Measurements from ENCODE around the gene SELENOK. TPM values are rescaled to one million over a fixed set of nuclear protein-coding genes. Genes with fewer than 3 reads are reported as not detected.
A peak's percentile ranks its signal among the peaks of the same experiment; 100 is the strongest.

The SELENOK gene
- total RNA-seq, 4 donors from 2014 or later = 36.5 to 48.1 (median 45.4) TPM

DNA sequence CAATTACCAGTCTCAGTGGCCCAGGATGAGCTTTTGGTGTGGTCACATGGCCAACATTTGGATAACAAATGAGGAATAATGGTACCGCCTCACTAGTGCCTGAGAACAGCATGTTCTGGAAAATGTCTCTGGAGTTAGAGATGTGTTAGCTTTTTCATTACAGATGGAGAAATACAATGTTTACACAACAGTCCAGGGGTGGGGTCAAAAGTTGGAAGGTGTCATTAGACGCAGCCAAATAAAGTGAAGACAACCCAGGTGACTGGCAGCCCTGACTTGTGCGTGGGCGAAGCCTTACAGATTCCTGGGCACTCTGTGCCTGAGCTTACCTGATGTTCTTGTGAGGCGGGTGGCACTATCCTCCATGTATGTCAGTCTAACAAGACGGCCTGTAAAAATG lies 32.5 kb downstream of the SELENOK start:
- no peaks in the 10 kb centered on the region for H3K9me3 ChIP-seq
- H3K36me3 ChIP-seq = peaks cover 30% of the 10 kb centered on the region
- no peak overlapping the region for H3K27ac ChIP-seq
- 89% methylated on average over 6 of the region's 6 CpGs for WGBS
- no peaks in the 10 kb centered on the region for H3K27me3 ChIP-seq
- no peak for DNase-seq (ENCODE audit: low spot score in 2 of 2)
- TF ChIP-seq POLR2AphosphoS5 (IDR thresholded peaks at IDR 0.05) = no peak
- no peak for TF ChIP-seq EP300 (IDR thresholded peaks at IDR 0.05)
- TF ChIP-seq, protein P1, sequence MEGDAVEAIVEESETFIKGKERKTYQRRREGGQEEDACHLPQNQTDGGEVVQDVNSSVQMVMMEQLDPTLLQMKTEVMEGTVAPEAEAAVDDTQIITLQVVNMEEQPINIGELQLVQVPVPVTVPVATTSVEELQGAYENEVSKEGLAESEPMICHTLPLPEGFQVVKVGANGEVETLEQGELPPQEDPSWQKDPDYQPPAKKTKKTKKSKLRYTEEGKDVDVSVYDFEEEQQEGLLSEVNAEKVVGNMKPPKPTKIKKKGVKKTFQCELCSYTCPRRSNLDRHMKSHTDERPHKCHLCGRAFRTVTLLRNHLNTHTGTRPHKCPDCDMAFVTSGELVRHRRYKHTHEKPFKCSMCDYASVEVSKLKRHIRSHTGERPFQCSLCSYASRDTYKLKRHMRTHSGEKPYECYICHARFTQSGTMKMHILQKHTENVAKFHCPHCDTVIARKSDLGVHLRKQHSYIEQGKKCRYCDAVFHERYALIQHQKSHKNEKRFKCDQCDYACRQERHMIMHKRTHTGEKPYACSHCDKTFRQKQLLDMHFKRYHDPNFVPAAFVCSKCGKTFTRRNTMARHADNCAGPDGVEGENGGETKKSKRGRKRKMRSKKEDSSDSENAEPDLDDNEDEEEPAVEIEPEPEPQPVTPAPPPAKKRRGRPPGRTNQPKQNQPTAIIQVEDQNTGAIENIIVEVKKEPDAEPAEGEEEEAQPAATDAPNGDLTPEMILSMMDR (IDR thresholded peaks at IDR 0.05) = no peak
- no peak for TF ChIP-seq POLR2A (IDR thresholded peaks at IDR 0.05)
- no peaks in the 10 kb centered on the region for H3K4me1 ChIP-seq
- H3K4me3 ChIP-seq = no peak overlapping the region

DNA sequence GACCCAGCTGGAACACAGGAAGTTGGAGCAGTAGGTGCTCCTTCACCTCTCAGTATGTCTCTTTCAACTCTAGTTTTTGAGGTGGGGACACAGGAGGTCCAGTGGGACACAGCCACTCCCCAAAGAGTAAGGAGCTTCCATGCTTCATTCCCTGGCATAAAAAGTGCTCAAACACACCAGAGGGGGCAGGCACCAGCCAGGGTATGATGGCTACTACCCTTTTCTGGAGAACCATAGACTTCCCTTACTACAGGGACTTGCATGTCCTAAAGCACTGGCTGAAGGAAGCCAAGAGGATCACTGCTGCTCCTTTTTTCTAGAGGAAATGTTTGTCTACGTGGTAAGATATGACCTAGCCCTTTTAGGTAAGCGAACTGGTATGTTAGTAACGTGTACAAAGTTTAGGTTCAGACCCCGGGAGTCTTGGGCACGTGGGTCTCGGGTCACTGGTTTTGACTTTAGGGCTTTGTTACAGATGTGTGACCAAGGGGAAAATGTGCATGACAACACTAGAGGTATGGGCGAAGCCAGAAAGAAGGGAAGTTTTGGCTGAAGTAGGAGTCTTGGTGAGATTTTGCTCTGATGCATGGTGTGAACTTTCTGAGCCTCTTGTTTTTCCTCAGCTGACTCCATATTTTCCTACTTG lies 33.4 kb downstream of the SELENOK start:
- Histone ChIP-seq H3K9me3 (no peaks in the 10 kb centered on the region), H3K27me3 (no peaks in the 10 kb centered on the region), H3K36me3 (peaks cover 22% of the 10 kb centered on the region), H3K4me1 (no peaks in the 10 kb centered on the region), H3K4me3 (no peak overlapping the region), H3K27ac (peak overlapping the region; percentile 1)
- no peak for DNase-seq (ENCODE audit: low spot score in 2 of 2)
- TF ChIP-seq EP300 (IDR thresholded peaks at IDR 0.05) (no peak), POLR2A (IDR thresholded peaks at IDR 0.05) (no peak), POLR2AphosphoS5 (IDR thresholded peaks at IDR 0.05) (no peak)
- TF ChIP-seq, protein P1 (IDR thresholded peaks at IDR 0.05) = no peak
- WGBS = 84% methylated on average over 7 of the region's 7 CpGs

DNA sequence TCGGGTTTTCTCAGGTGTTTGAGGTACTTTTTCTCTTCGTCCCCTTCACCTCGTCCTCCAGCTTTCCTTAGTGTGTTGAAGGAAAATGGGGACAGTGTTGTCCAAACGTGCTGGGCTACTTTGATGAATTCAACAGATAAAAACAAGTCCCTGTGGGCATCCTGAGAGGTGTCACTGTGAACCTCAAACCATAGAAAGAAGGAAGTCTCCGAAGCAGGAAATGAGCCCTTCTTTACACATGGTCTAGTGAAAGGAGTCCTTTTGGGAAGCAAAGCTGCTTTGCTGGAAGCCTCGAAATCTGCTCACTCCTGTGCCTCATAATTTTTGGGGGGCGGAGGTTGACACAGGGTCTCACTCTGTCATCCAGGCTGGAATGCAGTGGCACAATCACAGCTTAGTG lies 34.7 kb downstream of the SELENOK start:
- H3K27ac ChIP-seq = no peak overlapping the region
- no peaks in the 10 kb centered on the region for H3K9me3 ChIP-seq
- DNase-seq (ENCODE audit: low spot score in 2 of 2) = no peak
- no peaks in the 10 kb centered on the region for H3K27me3 ChIP-seq
- H3K4me3 ChIP-seq = no peak overlapping the region
- peaks cover 10% of the 10 kb centered on the region for H3K36me3 ChIP-seq
- WGBS = 75% methylated on average over 7 of the region's 7 CpGs
- TF ChIP-seq POLR2A (IDR thresholded peaks at IDR 0.05) (no peak), EP300 (IDR thresholded peaks at IDR 0.05) (no peak), POLR2AphosphoS5 (IDR thresholded peaks at IDR 0.05) (no peak)
- TF ChIP-seq, protein P1 (IDR thresholded peaks at IDR 0.05) = no peak
- no peaks in the 10 kb centered on the region for H3K4me1 ChIP-seq

DNA sequence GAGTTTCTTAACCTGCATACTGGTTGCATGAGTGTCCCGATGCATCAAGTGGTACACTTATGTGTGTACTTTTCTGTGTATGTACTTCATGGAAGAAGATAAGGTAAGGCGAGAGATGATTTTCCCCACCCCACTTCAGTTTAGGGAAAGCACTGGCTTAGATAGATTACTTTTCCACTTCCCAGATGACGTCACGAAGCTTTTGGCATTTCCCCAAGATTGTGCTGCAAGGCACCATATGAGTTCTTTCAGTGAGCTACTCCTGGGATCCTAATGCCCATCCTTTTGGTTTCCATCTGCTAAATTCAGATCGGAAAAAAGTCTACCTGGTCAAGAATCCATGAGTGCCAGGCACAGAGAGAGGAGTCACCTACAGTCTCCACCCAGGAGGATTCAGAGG lies 40.8 kb downstream of the SELENOK start:
- WGBS = 59% methylated on average over 5 of the region's 5 CpGs
- no peaks in the 10 kb centered on the region for H3K9me3 ChIP-seq

DNA sequence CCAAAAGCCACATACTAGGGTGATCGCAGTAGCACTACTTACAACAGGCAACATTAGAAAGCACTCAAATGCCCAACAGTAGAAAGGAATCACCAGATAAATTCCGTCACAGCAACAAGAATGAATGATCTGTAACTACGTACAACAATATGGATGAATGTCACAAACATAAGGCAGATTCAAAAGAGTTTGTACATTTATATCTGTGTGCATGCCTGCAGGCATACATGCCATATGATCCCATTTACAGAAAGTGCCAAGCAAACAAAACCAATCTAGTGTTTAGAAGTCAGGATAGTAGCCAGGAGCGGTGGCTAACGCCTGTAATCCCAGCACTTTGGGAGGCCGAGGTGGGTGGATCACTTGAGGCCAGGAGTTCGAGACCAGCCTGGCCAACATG lies 41.7 kb downstream of the SELENOK start:
- Histone ChIP-seq H3K9me3 (no peaks in the 10 kb centered on the region), H3K4me1 (peaks cover 16% of the 10 kb centered on the region), H3K27ac (no peak overlapping the region), H3K27me3 (peaks cover 16% of the 10 kb centered on the region), H3K36me3 (no peaks in the 10 kb centered on the region), H3K4me3 (no peak overlapping the region)
- 95% methylated on average over 7 of the region's 7 CpGs for WGBS
- TF ChIP-seq POLR2A (IDR thresholded peaks at IDR 0.05) (no peak), POLR2AphosphoS5 (IDR thresholded peaks at IDR 0.05) (no peak), EP300 (IDR thresholded peaks at IDR 0.05) (no peak)
- TF ChIP-seq, protein P1 (IDR thresholded peaks at IDR 0.05) = no peak
- no peak for DNase-seq (ENCODE audit: low spot score in 2 of 2)

More for the DNA sequence above, 40.8 kb downstream of the SELENOK start:
- peaks cover 9% of the 10 kb centered on the region for H3K4me1 ChIP-seq
- no peak overlapping the region for H3K4me3 ChIP-seq
- no peaks in the 10 kb centered on the region for H3K36me3 ChIP-seq
- TF ChIP-seq POLR2AphosphoS5 (IDR thresholded peaks at IDR 0.05) = no peak
- TF ChIP-seq, protein P1 (IDR thresholded peaks at IDR 0.05) = no peak
- TF ChIP-seq POLR2A (IDR thresholded peaks at IDR 0.05) = no peak
- no peak for TF ChIP-seq EP300 (IDR thresholded peaks at IDR 0.05)
- no peak for DNase-seq (ENCODE audit: low spot score in 2 of 2)
- peaks cover 16% of the 10 kb centered on the region for H3K27me3 ChIP-seq
- no peak overlapping the region for H3K27ac ChIP-seq

Measured in suprapubic skin (tissue), 4 donors.